ENCODE results near the gene IQSEC1.
A peak's percentile ranks its signal among the peaks of the same experiment; 100 is the strongest.
"Not testable (repeated sequence)": the region's sequence is repeated elsewhere in the genome, so short reads cannot be mapped to it uniquely, and the experiment has no call there.

The IQSEC1 gene

DNA sequence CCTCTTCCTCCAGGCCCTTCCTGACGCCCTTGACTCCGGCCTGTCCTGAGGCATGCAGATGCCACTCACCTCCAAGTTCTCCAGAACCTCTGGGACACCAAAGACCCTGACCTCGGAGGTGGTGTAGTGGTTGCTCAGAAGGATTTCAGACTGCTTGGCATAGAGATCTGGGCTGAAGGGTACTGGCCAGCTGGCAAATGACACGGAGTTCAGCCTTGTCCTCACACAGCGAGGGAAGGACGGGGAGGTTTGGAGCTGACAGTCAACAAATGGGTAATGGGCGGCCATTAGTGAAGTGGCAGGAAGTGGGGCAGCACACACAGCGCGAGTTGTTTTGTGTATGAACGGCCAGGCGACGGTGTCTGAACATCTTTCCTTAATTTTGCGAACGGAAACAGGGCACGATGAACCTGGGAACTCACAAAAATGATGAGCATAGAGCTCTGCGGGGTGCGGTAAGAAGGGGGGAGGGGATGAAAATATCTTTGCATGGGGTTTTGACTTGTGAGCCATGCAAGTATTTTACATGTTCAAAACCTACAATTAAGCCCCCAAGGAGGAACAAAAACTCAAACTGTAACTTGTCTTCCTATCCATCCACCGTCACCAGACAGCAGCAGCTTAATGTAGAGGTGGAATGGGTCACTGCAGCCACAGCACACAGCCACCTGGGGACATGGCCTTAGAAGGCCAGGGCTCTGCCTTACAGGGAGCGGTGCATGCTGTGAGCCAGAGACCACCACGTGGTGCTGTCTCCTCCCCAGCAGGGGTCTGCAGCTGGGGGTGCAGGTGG, 188.2 kb downstream of the IQSEC1 start:
- no peak for DNase-seq

DNA sequence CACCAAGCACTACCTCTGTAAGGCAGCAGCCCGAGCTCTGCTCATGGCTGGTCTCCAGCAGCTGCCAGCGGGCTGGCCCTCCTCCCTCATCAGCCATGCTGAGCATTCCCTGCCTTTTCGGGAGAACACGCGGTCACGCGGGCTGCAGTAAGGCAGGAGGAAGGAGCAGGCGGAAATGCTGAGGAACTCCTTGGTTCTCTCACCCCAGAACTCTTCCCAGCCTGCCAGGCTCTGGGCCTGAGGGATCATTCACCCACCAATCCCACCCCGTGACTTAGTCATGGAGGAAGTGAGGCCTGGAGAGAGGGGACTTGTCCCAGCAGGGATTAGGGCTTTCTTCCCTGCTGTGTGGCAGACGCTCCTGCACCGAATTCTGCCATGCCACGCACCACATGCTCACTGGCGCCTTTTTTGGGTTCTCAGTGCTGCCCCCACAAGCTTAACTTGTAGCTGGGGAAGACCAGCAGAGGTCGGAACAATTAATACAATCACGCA, 189.0 kb downstream of the IQSEC1 start:
- no peak for DNase-seq

DNA sequence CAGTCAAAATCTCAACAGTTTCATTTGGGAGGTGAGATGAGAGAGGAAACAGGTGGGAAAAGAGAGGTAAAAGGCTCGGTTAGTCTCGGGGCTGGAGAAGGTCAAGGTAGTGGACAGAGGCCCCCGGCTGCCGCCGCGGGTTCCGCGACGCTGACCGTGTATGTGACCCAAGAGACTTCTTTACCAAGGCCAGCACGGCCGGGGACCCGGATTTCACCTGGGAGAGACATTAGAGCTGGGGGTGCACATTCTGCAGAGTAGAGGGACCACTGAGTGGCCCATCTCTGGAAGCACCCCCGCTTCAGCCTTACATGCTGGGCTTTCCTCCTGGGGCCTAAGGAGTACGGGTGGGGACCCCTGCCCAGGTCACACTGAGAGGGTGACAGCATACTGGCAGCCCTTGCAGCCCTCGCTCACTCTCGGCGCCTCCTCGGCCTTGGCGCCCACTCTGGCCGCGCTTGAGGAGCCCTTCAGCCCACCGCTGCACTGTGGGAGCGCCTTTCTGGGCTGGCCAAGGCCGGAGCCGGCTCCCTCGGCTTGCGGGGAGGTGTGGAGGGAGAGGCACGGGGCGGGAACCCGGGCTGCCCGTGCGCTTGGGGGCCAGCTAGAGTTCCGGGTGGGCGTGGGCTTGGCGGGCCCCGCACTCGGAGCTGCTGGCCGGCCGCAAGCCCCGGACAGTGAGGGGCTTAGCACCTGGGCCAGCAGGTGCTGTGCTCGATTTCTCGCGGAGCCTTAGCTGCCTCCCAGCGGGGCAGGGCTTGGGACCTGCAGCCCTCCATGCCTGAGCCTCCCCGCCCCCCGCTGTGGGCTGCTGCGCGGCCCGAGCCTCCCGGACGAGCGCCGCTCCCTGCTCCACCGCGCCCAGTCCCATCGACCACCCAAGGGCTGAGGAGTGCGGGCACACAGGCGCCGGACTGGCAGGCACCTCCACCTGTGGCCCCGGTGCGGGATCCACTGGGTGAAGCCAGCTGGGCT, 190.6 kb downstream of the IQSEC1 start:
- DNase-seq: no peak

DNA sequence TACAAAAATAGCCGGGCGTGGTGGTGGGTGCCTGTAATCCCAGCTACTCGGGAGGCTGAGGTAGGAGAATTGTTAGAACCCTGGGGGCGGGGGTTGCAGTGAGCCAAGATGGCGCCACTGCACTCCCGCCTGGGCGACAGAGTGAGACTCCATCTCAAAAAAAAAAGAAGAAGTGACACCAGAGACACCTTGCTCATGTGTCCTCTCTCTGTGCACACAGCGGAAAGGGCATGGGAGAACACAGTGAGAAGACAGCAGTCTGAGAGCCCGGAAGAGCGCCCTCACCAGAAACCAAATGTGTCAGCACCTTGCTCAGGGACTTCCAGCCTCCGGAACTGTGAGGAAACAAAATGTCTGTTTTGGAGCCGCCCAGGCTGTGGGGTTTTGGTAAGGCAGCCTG, 191.4 kb downstream of the IQSEC1 start:
- DNase-seq: not testable (repeated sequence)

DNA sequence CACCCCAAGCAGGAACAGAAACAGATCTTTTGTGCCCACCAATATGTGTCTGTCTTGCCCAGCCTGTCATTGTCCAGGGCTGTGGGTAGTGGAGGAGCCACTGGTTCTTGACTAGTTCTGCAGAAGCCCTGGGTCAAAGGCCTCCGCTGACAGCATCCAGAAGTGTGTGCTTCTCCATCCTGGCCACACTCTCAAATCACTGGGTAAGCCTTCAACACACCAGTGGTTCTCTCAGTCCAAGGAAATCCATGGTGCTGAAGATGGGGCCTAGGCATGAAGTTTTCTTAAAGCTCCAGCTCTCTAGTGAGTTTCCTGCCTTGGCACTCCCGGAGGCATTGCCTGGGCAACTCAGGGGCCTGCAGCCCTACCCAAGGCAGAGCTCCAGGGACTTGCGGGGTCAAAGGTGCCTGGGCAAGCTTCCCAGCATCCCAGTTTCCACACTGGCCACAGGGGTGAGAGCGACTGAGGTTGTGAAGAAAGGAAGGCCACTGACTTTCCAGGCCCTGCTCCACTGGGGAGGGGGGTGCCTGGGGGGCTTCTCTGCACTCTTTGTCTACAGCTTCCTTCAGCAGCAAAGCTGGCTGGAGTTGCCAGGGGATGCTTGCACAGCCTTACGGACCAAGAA, 193.9 kb downstream of the IQSEC1 start:
- no peak for DNase-seq

DNA sequence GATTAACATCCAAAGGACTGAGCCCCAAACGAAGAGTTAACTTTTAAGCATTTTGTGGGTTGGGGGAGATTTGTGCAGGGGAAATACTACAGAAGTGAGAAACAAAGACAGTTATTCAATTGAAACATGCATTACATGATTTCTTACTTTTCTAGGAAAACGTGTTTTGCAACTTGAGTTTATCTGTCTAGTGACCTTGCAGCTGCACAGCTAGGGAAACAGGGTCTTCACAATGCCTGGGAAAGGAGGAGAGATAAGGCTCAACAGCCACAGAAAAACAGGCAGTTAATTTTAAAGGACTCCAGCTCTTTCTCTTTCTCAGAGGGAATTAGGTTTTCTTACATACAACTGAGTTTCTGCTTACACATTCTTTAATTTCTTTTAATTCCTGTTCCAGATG, 194.5 kb downstream of the IQSEC1 start:
- not testable (repeated sequence) for DNase-seq

DNA sequence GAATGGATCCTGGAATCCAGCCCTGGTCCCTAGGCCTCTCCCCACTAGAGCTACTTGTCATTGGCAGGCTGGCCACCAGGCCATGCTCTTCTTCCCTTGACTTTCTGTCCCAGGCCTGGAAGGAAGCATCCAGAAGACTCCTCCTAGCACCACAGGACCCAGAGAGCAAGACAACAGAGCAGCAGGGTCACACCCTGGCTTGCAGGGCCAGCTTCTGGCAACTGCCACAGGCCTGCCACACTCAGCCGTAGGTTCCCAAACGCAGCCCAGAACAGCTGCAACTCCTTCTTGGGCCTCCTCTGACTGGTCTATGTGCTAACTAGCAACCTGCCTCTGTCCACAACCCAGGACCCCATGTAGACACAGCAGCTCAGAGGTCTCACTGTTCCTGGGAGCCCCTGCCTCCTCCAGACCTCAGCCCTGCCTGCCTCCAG, 195.1 kb downstream of the IQSEC1 start:
- DNase-seq: no peak

DNA sequence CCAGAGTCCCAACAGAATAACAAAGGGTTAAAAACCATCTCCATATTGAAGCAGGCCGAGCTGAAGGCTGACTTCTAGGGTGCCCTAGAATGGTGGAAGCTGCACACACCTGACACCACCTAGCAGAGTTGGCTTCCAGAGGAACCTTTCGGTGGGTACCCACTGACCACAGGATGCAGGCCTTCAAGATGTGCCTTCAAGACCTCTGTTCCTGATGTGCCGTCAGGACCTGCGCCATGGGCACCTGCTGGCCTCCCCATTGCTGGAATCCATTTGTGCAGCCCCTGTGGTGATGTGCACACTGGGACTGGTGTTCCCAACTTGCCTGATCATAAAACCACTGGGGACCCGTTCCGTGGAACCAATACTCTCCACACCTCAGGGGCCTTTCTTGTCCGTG, 196.2 kb downstream of the IQSEC1 start:
- no peak for DNase-seq

DNA sequence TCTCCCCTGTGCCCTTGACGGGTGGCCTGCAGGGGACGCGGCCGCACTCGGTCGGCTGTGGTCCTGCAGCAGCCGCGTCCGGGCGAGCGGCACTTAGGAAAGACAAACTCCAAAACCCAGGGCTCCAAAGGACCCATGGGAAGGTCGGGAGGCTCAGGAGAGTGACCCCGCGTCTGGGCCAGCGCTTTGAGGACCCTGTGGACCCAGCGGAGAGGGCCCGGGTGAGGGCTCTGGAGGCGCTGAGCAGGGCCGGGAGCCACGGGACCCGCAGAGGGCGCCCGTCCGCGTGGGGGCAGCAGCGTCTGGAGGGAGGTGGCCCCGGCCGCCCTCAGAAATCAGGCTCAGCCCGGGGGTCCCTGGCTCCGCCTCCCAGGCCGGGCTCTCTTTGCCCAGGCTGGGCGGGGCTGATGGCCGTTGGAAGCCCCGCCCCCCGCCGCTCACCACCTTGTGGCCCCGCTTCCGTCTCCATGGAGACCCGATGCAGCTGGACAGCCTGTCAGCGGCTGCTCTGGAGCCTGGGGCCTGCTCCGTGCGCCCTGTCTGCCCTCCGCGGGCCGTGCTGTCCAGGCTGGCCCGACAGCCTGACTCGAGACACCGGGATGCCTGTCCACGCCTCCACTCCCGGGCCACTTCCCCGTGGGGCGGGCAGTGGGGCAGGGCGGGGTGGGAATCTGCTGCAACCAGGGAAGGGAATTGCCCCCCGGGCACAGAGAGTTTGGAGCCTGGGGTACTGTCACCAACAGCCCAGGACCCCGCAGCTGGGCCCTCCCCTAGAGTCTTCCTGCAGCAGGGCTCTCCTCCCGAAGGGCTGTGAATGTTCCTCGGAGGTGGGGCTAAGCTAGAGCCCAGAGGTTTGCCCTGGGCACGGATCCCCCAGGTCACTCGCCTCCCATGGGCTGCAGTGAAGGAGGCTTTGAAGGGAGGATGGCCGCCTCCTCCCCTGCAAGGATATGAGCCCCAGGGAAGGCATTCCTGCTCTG, 197.1 kb downstream of the IQSEC1 start:
- DNase-seq: peak; percentile 68

DNA sequence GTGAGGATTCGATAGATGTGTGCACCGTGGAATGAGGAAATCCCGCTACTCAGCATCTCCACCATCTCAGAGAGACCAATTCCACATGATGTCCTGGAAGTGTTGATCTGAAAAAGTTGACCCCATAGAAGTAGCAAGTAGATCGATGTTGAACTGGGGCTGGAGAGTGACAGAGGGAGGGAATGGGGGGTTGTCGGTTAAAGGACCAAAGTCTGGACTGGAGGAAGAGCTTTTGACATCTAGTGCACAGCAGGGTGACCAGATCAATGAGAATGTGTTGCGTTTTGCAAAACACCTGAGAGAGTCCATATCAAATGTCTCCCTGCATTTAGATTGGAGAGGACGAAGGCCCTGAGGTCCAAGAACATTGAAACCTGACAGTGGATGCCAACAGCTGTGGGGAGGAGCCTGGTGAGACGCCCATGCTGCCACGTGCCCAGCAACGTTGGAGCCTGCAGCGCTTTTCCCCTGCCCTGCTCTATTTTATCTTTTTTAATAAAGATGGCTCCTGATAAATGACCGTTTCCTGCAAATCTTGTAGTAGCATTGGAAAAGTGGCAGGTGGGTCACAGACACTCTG, 201.7 kb downstream of the IQSEC1 start:
- DNase-seq: no peak

DNA sequence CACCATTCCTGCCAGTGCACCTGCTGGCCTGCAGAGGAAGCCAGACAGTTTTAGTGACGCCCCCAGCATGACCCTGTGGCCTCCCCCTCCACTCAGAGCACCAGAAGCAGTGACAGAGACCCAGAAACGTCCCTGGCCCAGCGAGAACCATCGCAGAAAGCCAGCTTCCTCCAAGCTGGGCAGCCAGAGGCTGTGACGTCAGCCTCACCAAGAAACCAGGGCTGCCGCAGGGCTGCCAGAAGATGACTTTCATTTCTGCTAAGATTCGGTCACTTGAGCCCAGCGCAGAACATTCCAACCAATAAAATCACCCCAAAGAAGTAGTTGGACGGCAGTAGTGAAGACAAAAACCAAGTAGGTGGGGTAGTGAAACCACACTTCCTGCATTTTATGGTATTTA, 202.3 kb downstream of the IQSEC1 start:
- DNase-seq: no peak

DNA sequence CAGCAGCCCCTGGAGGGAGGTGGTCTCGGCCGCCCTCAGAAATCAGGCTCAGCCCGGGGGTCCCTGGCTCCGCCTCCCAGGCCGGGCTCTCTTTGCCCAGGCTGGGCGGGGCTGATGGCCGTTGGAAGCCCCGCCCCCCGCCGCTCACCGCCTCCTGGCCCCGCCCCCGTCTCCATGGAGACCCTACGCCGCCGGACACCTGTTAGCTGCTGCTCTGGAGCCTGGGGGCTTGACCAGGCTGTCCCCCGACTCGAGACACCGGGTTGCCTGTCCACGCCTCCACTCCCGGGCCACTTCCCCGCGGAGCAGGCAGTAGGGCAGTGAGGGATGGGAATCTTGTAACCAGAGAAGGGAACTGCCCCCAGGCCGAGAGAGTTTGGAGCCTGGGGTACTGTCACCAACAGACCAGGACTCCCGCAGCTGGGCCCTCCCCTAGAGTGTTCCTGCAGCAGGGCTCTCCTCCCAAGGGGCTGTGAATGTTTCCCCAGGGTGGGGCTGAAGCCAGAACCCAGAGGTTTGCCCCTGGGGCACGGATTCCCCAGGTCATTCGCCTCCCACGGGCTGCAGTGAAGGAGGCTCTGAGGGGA, 204.1 kb downstream of the IQSEC1 start:
- peak; percentile 69 for DNase-seq

DNA sequence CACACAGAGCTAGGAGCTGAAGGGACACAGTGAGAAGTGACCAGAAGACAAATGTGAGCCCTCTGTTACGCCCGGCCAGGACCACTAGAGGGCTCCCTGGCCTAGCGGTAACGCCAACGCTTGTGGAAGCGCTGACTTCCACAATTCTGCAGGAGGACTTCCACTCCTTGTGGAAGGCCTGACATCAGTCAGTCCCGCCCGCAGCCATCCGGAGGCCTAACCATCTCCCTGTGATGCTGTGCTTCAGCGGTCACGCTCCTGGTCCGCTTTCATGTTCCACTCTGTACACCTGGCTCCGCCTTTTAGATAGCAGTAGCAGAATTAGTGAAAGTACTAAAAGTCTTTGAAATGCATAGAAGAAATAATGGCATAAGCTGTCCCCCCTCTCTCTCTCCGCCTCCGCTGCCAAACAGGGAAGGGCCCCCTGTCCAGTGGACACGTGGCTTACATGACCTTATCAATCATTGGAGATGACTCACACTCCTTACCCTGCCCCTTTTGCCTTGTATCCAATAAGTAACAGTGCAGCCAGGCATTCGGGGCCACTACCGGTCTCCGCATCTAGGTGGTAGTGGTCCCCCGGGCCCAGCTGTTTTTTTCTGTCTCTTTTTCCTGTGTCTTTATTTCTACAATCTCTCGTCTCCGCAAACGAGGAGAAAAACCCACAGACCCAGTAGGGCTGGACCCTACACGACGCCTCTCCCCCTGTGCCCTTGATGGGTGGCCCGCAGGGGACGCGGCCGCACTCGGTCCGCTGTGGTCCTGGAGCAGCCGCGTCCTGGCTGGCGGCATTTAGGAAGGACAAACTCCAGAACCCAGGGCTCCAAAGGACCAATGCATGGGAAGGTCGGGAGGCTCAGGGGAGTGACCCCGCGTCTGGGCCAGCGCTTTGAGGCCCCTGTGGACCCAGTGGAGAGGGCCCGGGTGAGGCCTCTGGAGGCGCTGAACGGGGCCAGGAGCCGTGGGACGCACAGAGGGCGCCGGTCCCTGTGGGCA, 204.9 kb downstream of the IQSEC1 start:
- peak; percentile 81 for DNase-seq

DNA sequence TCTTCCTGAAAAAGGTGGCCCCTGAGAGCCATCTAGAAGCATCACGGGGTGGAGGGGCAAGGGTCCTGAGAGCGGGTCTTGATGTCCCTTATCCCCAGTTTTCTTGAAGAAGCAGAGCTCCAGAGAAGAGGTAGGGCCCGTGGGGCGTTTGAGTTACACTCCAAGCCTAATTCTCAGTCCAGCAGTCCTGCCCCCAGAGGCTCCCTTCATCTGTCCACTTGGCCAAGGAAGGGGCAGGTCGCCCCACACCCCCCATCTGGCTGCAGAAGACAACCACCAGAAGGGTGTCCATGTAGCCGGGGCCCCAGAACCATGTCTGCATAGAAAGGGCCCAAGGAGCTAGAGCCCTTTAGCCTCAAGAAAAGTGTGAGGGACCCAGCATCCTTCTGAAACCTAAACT, 206.4 kb downstream of the IQSEC1 start:
- DNase-seq: no peak

DNA sequence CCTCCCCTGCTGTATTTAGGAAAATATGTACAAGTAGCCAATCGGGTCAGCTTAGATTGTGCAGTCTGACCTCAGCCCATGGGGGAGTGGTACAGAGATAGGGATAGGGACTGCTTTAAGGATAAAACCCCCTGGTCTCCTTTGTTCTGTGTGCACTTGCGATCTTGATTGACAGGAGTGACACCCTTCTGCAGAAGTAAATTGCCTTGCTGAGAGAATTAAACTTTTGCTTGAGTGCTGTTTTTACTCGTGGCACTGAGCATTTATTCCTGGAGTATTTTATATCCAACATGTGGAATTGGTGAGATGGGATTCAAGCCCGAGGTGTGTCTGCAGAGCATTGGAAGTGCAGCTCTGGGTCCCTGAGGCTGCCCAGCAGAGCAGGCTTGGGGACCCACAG, 208.0 kb downstream of the IQSEC1 start:
- DNase-seq: no peak

DNA sequence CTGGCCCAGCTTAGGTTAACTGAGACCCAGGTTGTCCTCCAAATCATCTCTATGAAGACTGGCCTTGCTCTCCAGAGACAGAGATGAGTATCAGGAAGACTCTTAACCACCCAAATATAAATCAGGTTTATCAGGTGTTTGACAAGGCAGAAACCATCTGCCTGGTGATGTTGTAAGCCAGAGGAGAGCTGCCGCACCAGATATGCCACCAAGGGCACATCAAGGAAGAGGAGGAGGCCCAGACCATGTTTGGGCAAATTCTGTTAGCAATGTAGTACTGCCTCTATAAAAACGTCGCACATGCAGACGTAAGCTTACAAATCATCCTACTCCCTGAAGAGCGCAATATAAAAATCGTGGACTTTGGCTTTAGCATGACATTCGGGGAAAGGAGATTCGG, 210.8 kb downstream of the IQSEC1 start:
- no peak for DNase-seq

DNA sequence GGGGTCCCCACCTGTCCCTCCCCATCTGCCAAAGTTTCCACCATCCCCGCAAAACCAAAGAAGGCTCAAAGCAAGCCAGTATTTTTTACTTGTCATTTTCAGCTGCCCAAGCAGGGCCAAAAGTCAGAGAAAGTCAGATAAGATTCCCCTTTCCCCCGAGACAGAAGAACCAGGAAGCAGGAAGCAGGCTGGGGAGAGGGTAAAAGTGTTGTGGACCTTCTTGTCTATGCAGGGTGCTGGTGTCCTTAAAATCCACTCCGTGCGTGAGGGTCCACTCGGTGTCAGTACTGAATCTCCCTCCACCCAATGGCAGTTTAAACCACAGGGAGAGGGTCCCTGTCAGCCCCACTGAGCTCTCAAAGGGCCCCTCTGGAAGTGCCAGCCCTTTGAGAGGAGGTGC, 211.6 kb downstream of the IQSEC1 start:
- no peak for DNase-seq

DNA sequence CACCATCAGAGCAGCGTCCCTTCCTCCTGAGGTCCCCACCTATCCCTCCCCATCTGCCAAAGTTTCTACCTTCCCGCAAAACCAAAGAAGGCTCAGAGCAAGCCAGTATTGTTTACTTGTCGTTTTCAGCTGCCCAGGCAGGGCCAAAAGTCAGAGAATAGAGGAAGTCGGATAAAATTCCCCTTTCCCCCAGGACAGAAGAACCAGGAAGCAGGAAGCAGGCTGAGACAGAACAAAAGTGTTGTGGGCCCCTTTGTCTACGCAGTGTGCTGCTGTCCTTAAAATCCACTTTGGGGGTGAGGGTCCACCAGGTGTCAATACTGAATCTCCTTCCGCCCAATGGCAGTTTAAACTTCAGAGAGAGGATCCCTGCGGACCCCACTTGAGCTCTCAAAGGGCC, 213.4 kb downstream of the IQSEC1 start:
- DNase-seq: no peak

DNA sequence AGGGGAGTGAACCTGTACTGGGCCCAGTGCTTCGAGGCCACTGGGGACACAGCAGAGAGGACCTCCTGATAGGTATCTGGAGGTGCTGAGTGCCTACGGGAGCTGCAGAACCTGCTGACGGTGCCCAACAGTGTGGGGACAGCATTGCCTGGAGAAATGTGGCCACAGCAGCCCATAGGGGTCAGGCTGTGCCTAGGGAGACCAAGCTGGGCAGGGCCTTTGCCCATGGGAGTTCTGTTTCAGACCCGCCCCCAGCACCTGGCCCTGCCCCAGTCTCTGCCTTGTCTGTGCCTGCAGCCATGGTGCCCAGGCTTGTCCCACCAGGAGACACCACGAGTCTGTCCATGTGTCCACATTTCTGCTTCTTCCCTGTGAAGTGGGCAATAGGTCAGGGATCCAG, 216.6 kb downstream of the IQSEC1 start:
- no peak for DNase-seq

DNA sequence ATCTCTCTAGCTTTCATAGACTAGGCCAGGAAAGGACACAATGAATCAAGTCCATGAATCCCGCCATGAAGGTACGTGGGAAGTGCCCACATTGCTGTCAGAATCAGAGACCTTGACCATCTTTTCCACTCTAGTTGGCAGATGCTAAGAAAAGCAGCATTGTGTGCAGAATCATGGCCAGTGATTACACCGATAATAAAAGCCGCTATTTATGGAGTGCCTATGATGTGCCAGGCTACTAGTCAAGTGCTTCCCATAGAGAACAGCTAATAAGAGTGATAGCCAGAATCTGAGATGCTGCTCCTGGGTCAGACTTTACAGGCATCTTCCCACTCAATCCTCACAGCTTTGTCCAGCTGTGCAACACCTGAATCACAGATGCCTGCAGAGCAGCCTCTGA, 218.7 kb downstream of the IQSEC1 start:
- DNase-seq: no peak

Data from activated CD8-positive, alpha-beta memory T cell treated with anti-CD3 and anti-CD28 coated beads, Interleukin-2, amount 50 U/mL, for 48 hours (primary cell).